ENCODE measurements around the gene DUSP14. TPM values are rescaled to one million over a fixed set of nuclear protein-coding genes. Genes with fewer than 3 reads are reported as not detected.
A peak's percentile ranks its signal among the peaks of the same experiment; 100 is the strongest.

Gene DUSP14
- total and polyA plus RNA-seq, 9 donors = 10.4 to 14.1 (median 13.1) TPM

DNA sequence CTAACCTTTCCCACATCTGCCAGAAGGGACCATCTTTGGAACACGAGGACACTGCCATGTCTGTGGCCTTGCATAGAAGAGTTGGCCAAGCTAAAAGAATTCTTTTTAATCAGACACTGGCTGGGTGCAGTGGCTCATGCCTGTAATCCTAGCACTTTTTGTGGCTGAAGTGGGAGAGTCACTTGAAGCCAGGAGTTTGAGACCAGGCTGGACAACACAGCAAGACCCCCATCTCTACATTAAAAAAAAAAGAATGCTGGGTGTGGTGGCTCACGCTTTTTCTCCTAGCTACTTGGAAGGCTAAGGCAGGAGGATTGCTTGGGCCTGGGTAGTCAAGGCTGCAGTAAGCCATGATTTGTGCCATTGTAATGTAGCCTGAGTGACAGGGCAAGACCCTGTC is 9.3 kb upstream of the DUSP14 start:
- Histone ChIP-seq H3K27me3 (ENCODE audit: control insufficient read depth, insufficient read depth, low read length) (no peaks in the 10 kb centered on the region), H3K36me3 (ENCODE audit: control insufficient read depth, insufficient read depth, low read length) (peaks cover 20% of the 10 kb centered on the region), H3K9me3 (replicated peaks; ENCODE audit: control insufficient read depth, low read depth, low read length) (no peaks in the 10 kb centered on the region), H3K4me1 (ENCODE audit: control insufficient read depth, insufficient read depth, low read length) (peaks cover 7% of the 10 kb centered on the region), H3K27ac (ENCODE audit: low read length) (no peak overlapping the region), H3K4me3 (ENCODE audit: low read length) (no peak overlapping the region)
- no peak for DNase-seq
- no CpG with 5 or more reads among the region's 2 CpGs for WGBS (ENCODE audit: insufficient coverage)

DNA sequence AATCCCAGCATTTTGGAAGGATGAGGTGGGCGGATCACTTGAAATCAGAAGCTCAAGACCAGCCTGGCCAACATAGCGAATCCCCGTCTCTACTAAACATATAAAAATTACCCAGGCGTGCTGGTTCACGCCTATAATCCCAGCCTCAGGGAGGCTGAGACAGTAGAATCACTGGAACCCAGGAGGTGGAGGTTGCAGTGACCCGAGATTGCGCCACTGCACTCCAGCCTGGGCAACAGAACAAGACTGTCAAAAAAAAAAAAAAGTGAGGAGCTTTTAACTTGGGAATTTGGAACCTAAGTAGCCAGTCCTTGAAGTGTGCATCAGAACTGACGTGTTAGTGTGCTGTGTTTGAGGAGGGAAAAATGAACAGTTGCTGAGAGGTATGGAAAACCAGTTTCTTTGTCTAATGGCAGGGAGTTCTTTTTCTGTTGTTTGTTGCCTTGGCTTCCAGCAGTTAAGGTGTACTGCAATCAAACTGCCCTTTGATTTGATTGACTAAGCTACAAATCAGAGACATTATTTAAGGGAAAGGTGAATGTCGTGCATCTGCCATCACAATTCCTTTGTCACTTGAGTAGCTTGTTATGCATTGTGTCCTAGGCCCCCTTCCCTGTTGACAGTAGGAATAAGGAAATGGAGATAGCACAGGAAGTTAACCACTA is 8.6 kb upstream of the DUSP14 start:
- Histone ChIP-seq H3K27ac (ENCODE audit: low read length) (no peak overlapping the region), H3K4me3 (ENCODE audit: low read length) (no peak overlapping the region), H3K27me3 (ENCODE audit: control insufficient read depth, insufficient read depth, low read length) (no peaks in the 10 kb centered on the region), H3K36me3 (ENCODE audit: control insufficient read depth, insufficient read depth, low read length) (peaks cover 20% of the 10 kb centered on the region), H3K4me1 (ENCODE audit: control insufficient read depth, insufficient read depth, low read length) (peaks cover 7% of the 10 kb centered on the region), H3K9me3 (replicated peaks; ENCODE audit: control insufficient read depth, low read depth, low read length) (no peaks in the 10 kb centered on the region)
- WGBS (ENCODE audit: insufficient coverage) = 93% methylated on average over 4 of the region's 9 CpGs
- no peak for DNase-seq

GRCh38 chr17:37483311-37484039 is 6.2 kb upstream of the DUSP14 start:
- Histone ChIP-seq H3K27ac (ENCODE audit: low read length) (peak overlapping the region; percentile 29), H3K36me3 (ENCODE audit: control insufficient read depth, insufficient read depth, low read length) (peaks cover 2% of the 10 kb centered on the region), H3K4me1 (ENCODE audit: control insufficient read depth, insufficient read depth, low read length) (peaks cover 10% of the 10 kb centered on the region), H3K4me3 (ENCODE audit: low read length) (no peak overlapping the region), H3K27me3 (ENCODE audit: control insufficient read depth, insufficient read depth, low read length) (no peaks in the 10 kb centered on the region), H3K9me3 (replicated peaks; ENCODE audit: control insufficient read depth, low read depth, low read length) (no peaks in the 10 kb centered on the region)
- 35% methylated on average over 2 of the region's 5 CpGs for WGBS (ENCODE audit: insufficient coverage)
- DNase-seq = peak; percentile 91

GRCh38 chr17:37485938-37486570 is 3.6 kb upstream of the DUSP14 start:
- Histone ChIP-seq H3K4me1 (ENCODE audit: control insufficient read depth, insufficient read depth, low read length) (peaks cover 22% of the 10 kb centered on the region), H3K27ac (ENCODE audit: low read length) (no peak overlapping the region), H3K4me3 (ENCODE audit: low read length) (no peak overlapping the region), H3K36me3 (ENCODE audit: control insufficient read depth, insufficient read depth, low read length) (no peaks in the 10 kb centered on the region), H3K9me3 (replicated peaks; ENCODE audit: control insufficient read depth, low read depth, low read length) (no peaks in the 10 kb centered on the region), H3K27me3 (ENCODE audit: control insufficient read depth, insufficient read depth, low read length) (no peaks in the 10 kb centered on the region)
- WGBS (ENCODE audit: insufficient coverage) = no CpG with 5 or more reads among the region's 1 CpG
- DNase-seq = no peak

- no peaks in the 10 kb centered on the region for H3K36me3 ChIP-seq (ENCODE audit: control insufficient read depth, insufficient read depth, low read length)
- WGBS (ENCODE audit: insufficient coverage) = 53% methylated on average over 2 of the region's 7 CpGs
- peaks cover 22% of the 10 kb centered on the region for H3K4me1 ChIP-seq (ENCODE audit: control insufficient read depth, insufficient read depth, low read length)
- no peaks in the 10 kb centered on the region for H3K27me3 ChIP-seq (ENCODE audit: control insufficient read depth, insufficient read depth, low read length)
- H3K9me3 ChIP-seq (replicated peaks; ENCODE audit: control insufficient read depth, low read depth, low read length) = no peaks in the 10 kb centered on the region
- H3K27ac ChIP-seq (ENCODE audit: low read length) = no peak overlapping the region
- peak; percentile 88 for DNase-seq
- peak overlapping the region; percentile 88 for H3K4me3 ChIP-seq (ENCODE audit: low read length)
Measured at GRCh38 chr17:37488009-37488604, 1.6 kb upstream of the DUSP14 start.

DNA sequence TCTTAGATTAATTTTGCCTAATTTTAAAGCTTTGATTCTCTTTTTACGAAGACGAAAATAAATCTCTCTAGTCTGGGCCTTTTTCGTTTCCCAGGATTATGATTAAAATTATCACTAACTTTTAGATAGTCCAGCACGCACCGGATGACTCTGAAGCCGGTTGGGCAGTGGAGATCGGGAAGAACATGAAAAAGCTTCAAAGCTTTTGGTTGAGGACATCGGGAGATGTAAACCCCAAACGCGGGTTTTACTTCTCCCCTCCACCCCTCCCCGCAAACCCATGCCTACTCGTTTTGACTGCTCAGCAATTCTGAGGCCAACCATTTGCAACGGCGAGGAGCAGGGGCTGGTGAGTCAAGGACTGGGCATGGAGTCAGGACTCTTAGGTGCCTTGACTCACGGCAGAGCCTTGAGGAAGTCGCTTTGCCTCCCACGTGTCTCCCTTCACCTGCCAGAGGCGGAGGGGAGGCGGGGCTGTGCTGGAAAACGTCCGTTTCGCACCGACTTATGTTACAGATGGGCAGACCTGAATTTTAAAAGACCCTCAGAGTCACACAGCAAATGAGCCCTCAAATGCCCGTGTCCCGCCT is 989 bp upstream of the DUSP14 start:
- H3K4me1 ChIP-seq (ENCODE audit: control insufficient read depth, insufficient read depth, low read length) = peaks cover 21% of the 10 kb centered on the region
- H3K27me3 ChIP-seq (ENCODE audit: control insufficient read depth, insufficient read depth, low read length) = no peaks in the 10 kb centered on the region
- DNase-seq = peak; percentile 79
- H3K27ac ChIP-seq (ENCODE audit: low read length) = peak overlapping the region; percentile 3
- no peaks in the 10 kb centered on the region for H3K36me3 ChIP-seq (ENCODE audit: control insufficient read depth, insufficient read depth, low read length)
- 0% methylated on average over 14 of the region's 25 CpGs for WGBS (ENCODE audit: insufficient coverage)
- H3K9me3 ChIP-seq (replicated peaks; ENCODE audit: control insufficient read depth, low read depth, low read length) = no peaks in the 10 kb centered on the region
- H3K4me3 ChIP-seq (ENCODE audit: low read length) = peak overlapping the region; percentile 88

GRCh38 chr17:37490022-37490587 is 414 bp downstream of the DUSP14 start:
- no peaks in the 10 kb centered on the region for H3K27me3 ChIP-seq (ENCODE audit: control insufficient read depth, insufficient read depth, low read length)
- peak overlapping the region; percentile 66 for H3K4me3 ChIP-seq (ENCODE audit: low read length)
- H3K27ac ChIP-seq (ENCODE audit: low read length) = peak overlapping the region; percentile 72
- WGBS (ENCODE audit: insufficient coverage) = under 1% methylated on average over 45 of the region's 56 CpGs
- H3K36me3 ChIP-seq (ENCODE audit: control insufficient read depth, insufficient read depth, low read length) = no peaks in the 10 kb centered on the region
- H3K4me1 ChIP-seq (ENCODE audit: control insufficient read depth, insufficient read depth, low read length) = peaks cover 21% of the 10 kb centered on the region
- peak; percentile 73 for DNase-seq
- no peaks in the 10 kb centered on the region for H3K9me3 ChIP-seq (replicated peaks; ENCODE audit: control insufficient read depth, low read depth, low read length)

GRCh38 chr17:37490638-37491614 is 1.2 kb downstream of the DUSP14 start:
- H3K4me3 ChIP-seq (ENCODE audit: low read length) = peak overlapping the region; percentile 66
- 31% methylated on average over 6 of the region's 24 CpGs for WGBS (ENCODE audit: insufficient coverage)
- peak overlapping the region; percentile 72 for H3K27ac ChIP-seq (ENCODE audit: low read length)
- peaks cover 21% of the 10 kb centered on the region for H3K4me1 ChIP-seq (ENCODE audit: control insufficient read depth, insufficient read depth, low read length)
- peak; percentile 76 for DNase-seq
- H3K9me3 ChIP-seq (replicated peaks; ENCODE audit: control insufficient read depth, low read depth, low read length) = no peaks in the 10 kb centered on the region
- H3K27me3 ChIP-seq (ENCODE audit: control insufficient read depth, insufficient read depth, low read length) = no peaks in the 10 kb centered on the region
- no peaks in the 10 kb centered on the region for H3K36me3 ChIP-seq (ENCODE audit: control insufficient read depth, insufficient read depth, low read length)

- H3K27me3 ChIP-seq (ENCODE audit: control insufficient read depth, insufficient read depth, low read length) = no peaks in the 10 kb centered on the region
- no peak for DNase-seq
- no peaks in the 10 kb centered on the region for H3K36me3 ChIP-seq (ENCODE audit: control insufficient read depth, insufficient read depth, low read length)
- WGBS (ENCODE audit: insufficient coverage) = no CpG with 5 or more reads among the region's 4 CpGs
- H3K4me1 ChIP-seq (ENCODE audit: control insufficient read depth, insufficient read depth, low read length) = peaks cover 21% of the 10 kb centered on the region
- no peak overlapping the region for H3K4me3 ChIP-seq (ENCODE audit: low read length)
- no peak overlapping the region for H3K27ac ChIP-seq (ENCODE audit: low read length)
- no peaks in the 10 kb centered on the region for H3K9me3 ChIP-seq (replicated peaks; ENCODE audit: control insufficient read depth, low read depth, low read length)
Measured at GRCh38 chr17:37492167-37492566, 2.5 kb downstream of the DUSP14 start.
